SU-DHL-6 (cell line): ENCODE results near the gene PDE4B.

Experiments used
- H2AFZ ChIP-seq: fragments of 200-600 bp; sonication (generic); 2 replicates; pipeline ENCODE4 v1.6.1; 2014; ENCODE audit warnings: low read depth, mild to moderate bottlenecking, moderate library complexity, mixed read lengths, antibody characterized with exemption, low read length; ENCODE audit not compliant: severe bottlenecking
- H3F3A ChIP-seq: fragments of 200-600 bp; shearing (Covaris generic); 2 replicates; pipeline ENCODE4 v1.6.0; 2016; ENCODE audit warnings: antibody characterized with exemption, mild to moderate bottlenecking; ENCODE audit not compliant: insufficient read depth
- H3K27ac ChIP-seq: fragments of 200-600 bp; sonication (generic); 2 replicates; pipeline ENCODE4 v1.5.1; 2016; ENCODE audit warnings: low read depth, mild to moderate bottlenecking, low read length, moderate library complexity, mixed read lengths
- H3K27me3 ChIP-seq: fragments of 200-600 bp; sonication (generic), shearing (Covaris generic); 2 replicates; pipeline ENCODE4 v1.6.0; 2014; ENCODE audit warnings: mild to moderate bottlenecking, low read length
- H3K36me3 ChIP-seq: fragments of 200-600 bp; sonication (generic); 2 replicates; pipeline ENCODE4 v1.6.1; 2014; ENCODE audit warnings: mild to moderate bottlenecking, low read length, mixed read lengths
- H3K4me2 ChIP-seq: fragments of 300-600, 200-600 bp; shearing (Covaris generic), sonication (generic); 2 replicates; pipeline ENCODE4 v1.6.0; 2014; ENCODE audit warnings: low read length, low read depth, mild to moderate bottlenecking; ENCODE audit not compliant: poor library complexity, severe bottlenecking
- H3K4me3 ChIP-seq: fragments of 200-600 bp; sonication (generic); 2 replicates; pipeline ENCODE4 v1.5.1; 2014; ENCODE audit warnings: antibody characterized with exemption, low read length, mild to moderate bottlenecking, mixed read lengths; ENCODE audit not compliant: insufficient read depth, poor library complexity, severe bottlenecking
- H3K79me2 ChIP-seq: fragments of 200-600 bp; sonication (generic); 2 replicates; pipeline ENCODE4 v1.6.1; 2014; ENCODE audit warnings: mild to moderate bottlenecking, low read length, moderate library complexity; ENCODE audit not compliant: insufficient read depth
- H3K9ac ChIP-seq: fragments of 200-600 bp; sonication (generic); 2 replicates; pipeline ENCODE4 v1.7.0; 2014; ENCODE audit warnings: mild to moderate bottlenecking, low read length
- H3K9me2 ChIP-seq: fragments of 200-600 bp; sonication (generic); replicated peaks from 2 replicates; pipeline ENCODE4 v1.6.1; 2014; ENCODE audit warnings: low read length; ENCODE audit not compliant: insufficient read depth
- H3K9me3 ChIP-seq: fragments of 200-600 bp; sonication (generic); 2 replicates; pipeline ENCODE4 v1.6.1; 2014; ENCODE audit warnings: low read length, mixed read lengths; ENCODE audit not compliant: insufficient read depth
- H4K20me1 ChIP-seq: fragments of 200-600 bp; sonication (generic); 2 replicates; pipeline ENCODE4 v1.6.1; 2014; ENCODE audit warnings: low read depth, mild to moderate bottlenecking, antibody characterized with exemption, low read length, moderate library complexity, mixed read lengths
- CTCF ChIP-seq: fragments of 200-600 bp; sonication (generic); IDR thresholded peaks from one replicate; pipeline ENCODE4 v1.5.1; 2017; ENCODE audit warnings: antibody characterized with exemption, mild to moderate bottlenecking, low read length, moderate library complexity; ENCODE audit not compliant: insufficient read depth, poor library complexity, severe bottlenecking
- EZH2phosphoT487 ChIP-seq: fragments of 200-600 bp; sonication (generic), shearing (Covaris generic); conservative IDR thresholded peaks from 2 replicates; pipeline ENCODE4 v1.6.1; 2018; ENCODE audit warnings: mild to moderate bottlenecking, antibody characterized with exemption, low read length, moderate library complexity, mixed read lengths

PDE4B gene

GRCh38 chr1:66256629-66257572 is 464.2 kb downstream of the PDE4B start:
- H3K9me3 ChIP-seq = no peaks in the 10 kb centered on the region
- TF ChIP-seq CTCF (no peak), EZH2phosphoT487 (no peak)
- H3K4me2 ChIP-seq = no peak overlapping the region
- no peak overlapping the region for H3K27ac ChIP-seq
- H3K27me3 ChIP-seq = no peaks in the 10 kb centered on the region
- no peaks in the 10 kb centered on the region for H3F3A ChIP-seq
- H4K20me1 ChIP-seq = no peaks in the 10 kb centered on the region
- no peak overlapping the region for H2AFZ ChIP-seq
- H3K36me3 ChIP-seq = no peaks in the 10 kb centered on the region
- no peaks in the 10 kb centered on the region for H3K79me2 ChIP-seq
- no peak overlapping the region for H3K4me3 ChIP-seq
- no peaks in the 10 kb centered on the region for H3K9me2 ChIP-seq
- H3K9ac ChIP-seq = no peak overlapping the region

- no peaks in the 10 kb centered on the region for H3F3A ChIP-seq
- H3K36me3 ChIP-seq = no peaks in the 10 kb centered on the region
- no peak for TF ChIP-seq EZH2phosphoT487
- H3K4me2 ChIP-seq = no peak overlapping the region
- no peaks in the 10 kb centered on the region for H3K9me3 ChIP-seq
- no peaks in the 10 kb centered on the region for H3K9me2 ChIP-seq
- no peaks in the 10 kb centered on the region for H3K27me3 ChIP-seq
- H3K27ac ChIP-seq = no peak overlapping the region
- no peaks in the 10 kb centered on the region for H4K20me1 ChIP-seq
- no peak overlapping the region for H2AFZ ChIP-seq
- H3K79me2 ChIP-seq = no peaks in the 10 kb centered on the region
- H3K4me3 ChIP-seq = no peak overlapping the region
- no peak overlapping the region for H3K9ac ChIP-seq
Measured at GRCh38 chr1:66258404-66259105, 465.9 kb downstream of the PDE4B start.

GRCh38 chr1:66261364-66261763 is 468.7 kb downstream of the PDE4B start:
- TF ChIP-seq EZH2phosphoT487 (no peak), CTCF (no peak)
- H3K4me3 ChIP-seq = no peak overlapping the region
- H3K4me2 ChIP-seq = no peak overlapping the region
- no peaks in the 10 kb centered on the region for H4K20me1 ChIP-seq
- no peak overlapping the region for H3K27ac ChIP-seq
- no peak overlapping the region for H2AFZ ChIP-seq
- no peaks in the 10 kb centered on the region for H3K36me3 ChIP-seq
- H3K27me3 ChIP-seq = no peaks in the 10 kb centered on the region
- H3K9me3 ChIP-seq = no peaks in the 10 kb centered on the region
- no peaks in the 10 kb centered on the region for H3K9me2 ChIP-seq
- no peaks in the 10 kb centered on the region for H3F3A ChIP-seq
- H3K9ac ChIP-seq = no peak overlapping the region
- no peaks in the 10 kb centered on the region for H3K79me2 ChIP-seq
